ENCODE measurements around the gene BLVRB.

GRCh38 chr19:40420451-40420765 is 45.1 kb downstream of the BLVRB start:
- TF ChIP-seq, protein P1, sequence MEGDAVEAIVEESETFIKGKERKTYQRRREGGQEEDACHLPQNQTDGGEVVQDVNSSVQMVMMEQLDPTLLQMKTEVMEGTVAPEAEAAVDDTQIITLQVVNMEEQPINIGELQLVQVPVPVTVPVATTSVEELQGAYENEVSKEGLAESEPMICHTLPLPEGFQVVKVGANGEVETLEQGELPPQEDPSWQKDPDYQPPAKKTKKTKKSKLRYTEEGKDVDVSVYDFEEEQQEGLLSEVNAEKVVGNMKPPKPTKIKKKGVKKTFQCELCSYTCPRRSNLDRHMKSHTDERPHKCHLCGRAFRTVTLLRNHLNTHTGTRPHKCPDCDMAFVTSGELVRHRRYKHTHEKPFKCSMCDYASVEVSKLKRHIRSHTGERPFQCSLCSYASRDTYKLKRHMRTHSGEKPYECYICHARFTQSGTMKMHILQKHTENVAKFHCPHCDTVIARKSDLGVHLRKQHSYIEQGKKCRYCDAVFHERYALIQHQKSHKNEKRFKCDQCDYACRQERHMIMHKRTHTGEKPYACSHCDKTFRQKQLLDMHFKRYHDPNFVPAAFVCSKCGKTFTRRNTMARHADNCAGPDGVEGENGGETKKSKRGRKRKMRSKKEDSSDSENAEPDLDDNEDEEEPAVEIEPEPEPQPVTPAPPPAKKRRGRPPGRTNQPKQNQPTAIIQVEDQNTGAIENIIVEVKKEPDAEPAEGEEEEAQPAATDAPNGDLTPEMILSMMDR (conservative IDR thresholded peaks at IDR 0.05; ENCODE audit: low read depth, low read length), result no peak
- TF ChIP-seq EZH2 (IDR thresholded peaks at IDR 0.05; ENCODE audit: low read length, unreplicated experiment) (no peak), EZH2phosphoT487 (IDR thresholded peaks at IDR 0.05; ENCODE audit: borderline replicate concordance, low read length) (no peak)

Measured in PC-3 (cell line).